Measurements from ENCODE around the gene MAX. TPM values are rescaled to one million over a fixed set of nuclear protein-coding genes. Genes with fewer than 3 reads are reported as not detected.
A peak's percentile ranks its signal among the peaks of the same experiment; 100 is the strongest.

The MAX gene
- total RNA-seq, 2 experiments from 2014 or later = 159 to 171 TPM

DNA sequence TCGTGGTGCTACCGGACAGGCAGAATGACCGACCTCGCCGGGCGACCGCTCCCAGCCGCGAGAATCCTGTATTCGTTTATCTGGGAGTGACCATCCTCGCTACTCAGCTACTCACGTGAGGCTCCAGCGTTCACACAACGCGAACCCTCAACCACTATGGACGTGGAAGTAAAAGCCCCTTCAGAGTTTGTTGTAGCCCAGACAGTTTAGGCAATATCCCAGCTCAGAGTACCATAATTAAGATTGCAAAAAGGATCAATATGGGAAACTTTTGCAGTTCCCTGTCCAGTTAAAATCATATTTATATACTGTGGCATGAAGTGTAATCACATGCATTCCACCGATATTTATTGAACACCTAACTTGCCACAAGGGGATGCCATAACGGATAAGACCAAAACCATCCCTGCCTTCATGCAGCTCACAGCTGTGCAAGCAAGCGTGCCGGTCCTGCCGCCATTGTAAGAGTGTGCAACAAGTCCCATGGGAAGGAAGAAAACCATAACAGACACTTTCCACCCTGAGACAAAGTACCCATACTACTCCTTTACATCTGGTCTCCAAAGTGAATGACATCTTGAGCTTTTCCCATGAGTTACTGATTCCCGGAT lies 938 bp upstream of the MAX start:
- Histone ChIP-seq H3K36me3 (ENCODE audit: insufficient read depth, low read length) (peaks cover 5% of the 10 kb centered on the region), H3K9me3 (ENCODE audit: control insufficient read depth in 1 of 2, insufficient read depth in 1 of 2, low read length in 2 of 2) (no peaks in the 10 kb centered on the region), H3K4me3 (ENCODE audit: low read length) (peak overlapping the region; percentile 98), H3K27ac (ENCODE audit: low read depth in 1 of 2, low read length in 2 of 2) (peak overlapping the region; percentile 42 to 79), H3K27me3 (ENCODE audit: control insufficient read depth in 1 of 2, insufficient read depth in 2 of 2, low read length in 2 of 2) (no peaks in the 10 kb centered on the region), H3K4me1 (ENCODE audit: insufficient read depth, low read length) (peaks cover 18% of the 10 kb centered on the region)
- TF ChIP-seq CTCF (IDR thresholded peaks at IDR 0.05) = no peak
- CTCF ChIA-PET = interaction anchor here (0.9 to 1.4 kb wide), 4 partner anchors 12 to 721 kb away, joined by 3 to 4 read pairs (median 4); no protein-coding TSS in a partner anchor
- Mint-ChIP-seq H3K27me3 (peaks cover 4% of the 10 kb centered on the region), H3K4me3 (peak overlapping the region; percentile 91), H3K9me3 (no peaks in the 10 kb centered on the region), H3K4me1 (ENCODE audit: low read depth) (peaks cover 37% of the 10 kb centered on the region), H3K36me3 (ENCODE audit: low read depth) (peaks cover 22% of the 10 kb centered on the region), H3K27ac (peak overlapping the region; percentile 90)
- DNase-seq (peak in 3 of 14 experiments; percentile 9 to 53 (median 45)), ATAC-seq (ENCODE audit: poor library complexity) (no peak)
- POLR2A ChIA-PET = interaction anchor here (0.8 to 1.9 kb wide), 14 partner anchors 9 to 1560 kb away, joined by 3 to 22 read pairs (median 6); partner anchors contain the start of genes FNTB and PPP2R5E
- intact Hi-C loops (cut with DNase I, micrococcal nuclease) = loop anchor here (2.0 to 5.0 kb wide), 6 partner anchors 116 to 1404 kb away; partner anchors contain the start of genes FNTB (in 2 of the 2), FUT8 (in 2 of the 2), ZBTB1 (in 2 of the 2) and ZBTB25 (in 2 of the 2)

DNA sequence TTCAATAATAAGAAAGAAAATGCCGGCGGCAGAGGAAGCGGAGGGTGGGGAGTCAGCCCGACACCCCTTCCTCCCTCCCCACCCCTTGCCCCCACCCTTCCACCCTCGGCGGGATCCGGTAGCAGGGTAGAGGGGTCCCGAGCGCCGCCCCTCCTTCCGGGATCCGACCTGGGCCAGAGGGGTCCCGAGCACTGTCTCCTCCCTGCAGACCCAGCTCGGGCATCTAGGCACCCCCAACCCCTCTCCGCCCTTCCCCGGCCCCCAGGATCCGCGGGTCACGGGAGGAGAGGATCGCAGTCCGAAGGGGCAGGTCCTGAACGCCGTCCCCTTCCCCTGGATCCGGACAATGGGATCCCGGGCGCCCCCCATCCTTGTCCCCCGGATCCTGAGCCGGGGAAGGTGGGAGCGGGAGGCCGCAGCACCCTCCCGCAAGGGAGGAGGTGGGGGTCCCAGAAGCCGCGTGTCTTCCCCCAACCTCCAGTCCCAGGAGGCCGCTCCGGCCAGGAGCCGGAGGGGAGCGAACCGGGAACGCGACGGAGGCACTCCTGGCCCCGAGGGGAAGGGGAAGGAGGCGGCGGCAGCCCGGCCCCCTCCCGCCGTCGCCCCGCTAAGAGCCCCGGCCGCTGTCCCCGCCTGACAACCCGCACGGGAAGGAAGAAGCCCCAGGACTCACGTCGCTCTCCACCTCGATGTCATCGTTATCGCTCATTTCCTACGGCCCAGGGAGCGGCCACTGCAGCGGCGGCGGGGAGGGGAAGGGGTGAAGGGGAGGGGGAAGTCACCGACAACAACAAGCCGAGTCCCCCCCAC lies 481 bp downstream of the MAX start:
- Histone ChIP-seq H3K27ac (ENCODE audit: low read depth in 1 of 2, low read length in 2 of 2) (peak overlapping the region; percentile 98 to 100), H3K4me3 (ENCODE audit: low read length) (peak overlapping the region; percentile 98), H3K4me1 (ENCODE audit: insufficient read depth, low read length) (peaks cover 24% of the 10 kb centered on the region), H3K9me3 (ENCODE audit: control insufficient read depth in 1 of 2, insufficient read depth in 1 of 2, low read length in 2 of 2) (no peaks in the 10 kb centered on the region), H3K27me3 (ENCODE audit: control insufficient read depth in 1 of 2, insufficient read depth in 2 of 2, low read length in 2 of 2) (no peaks in the 10 kb centered on the region), H3K36me3 (ENCODE audit: insufficient read depth, low read length) (peaks cover 12% of the 10 kb centered on the region)
- TF ChIP-seq CTCF (IDR thresholded peaks at IDR 0.05) = no peak
- intact Hi-C loops (cut with DNase I, micrococcal nuclease) = loop anchor here (2.0 to 5.0 kb wide), 6 partner anchors 115 to 1405 kb away; partner anchors contain the start of genes FNTB (in 2 of the 2), FUT8 (in 2 of the 2), ZBTB1 (in 2 of the 2) and ZBTB25 (in 2 of the 2)
- POLR2A ChIA-PET = interaction anchor here (0.7 to 1.9 kb wide), 19 partner anchors 8 to 1558 kb away, joined by 3 to 22 read pairs (median 4); partner anchors contain the start of genes FNTB, FUT8 and PPP2R5E
- H3K9me3 Mint-ChIP-seq = no peaks in the 10 kb centered on the region
- H3K4me1 Mint-ChIP-seq (ENCODE audit: low read depth) = peaks cover 51% of the 10 kb centered on the region
- CTCF ChIA-PET = interaction anchor here (0.5 to 1.3 kb wide), 2 partner anchors 310 to 1383 kb away, joined by 3 to 4 read pairs; no protein-coding TSS in a partner anchor
- DNase-seq (peak; percentile 14 to 73 (median 50)), ATAC-seq (ENCODE audit: poor library complexity) (no peak)
- H3K27me3 Mint-ChIP-seq = peaks cover 4% of the 10 kb centered on the region
- peak overlapping the region; percentile 91 for H3K4me3 Mint-ChIP-seq
- peak overlapping the region; percentile 90 for H3K27ac Mint-ChIP-seq
- peaks cover 35% of the 10 kb centered on the region for H3K36me3 Mint-ChIP-seq (ENCODE audit: low read depth)

DNA sequence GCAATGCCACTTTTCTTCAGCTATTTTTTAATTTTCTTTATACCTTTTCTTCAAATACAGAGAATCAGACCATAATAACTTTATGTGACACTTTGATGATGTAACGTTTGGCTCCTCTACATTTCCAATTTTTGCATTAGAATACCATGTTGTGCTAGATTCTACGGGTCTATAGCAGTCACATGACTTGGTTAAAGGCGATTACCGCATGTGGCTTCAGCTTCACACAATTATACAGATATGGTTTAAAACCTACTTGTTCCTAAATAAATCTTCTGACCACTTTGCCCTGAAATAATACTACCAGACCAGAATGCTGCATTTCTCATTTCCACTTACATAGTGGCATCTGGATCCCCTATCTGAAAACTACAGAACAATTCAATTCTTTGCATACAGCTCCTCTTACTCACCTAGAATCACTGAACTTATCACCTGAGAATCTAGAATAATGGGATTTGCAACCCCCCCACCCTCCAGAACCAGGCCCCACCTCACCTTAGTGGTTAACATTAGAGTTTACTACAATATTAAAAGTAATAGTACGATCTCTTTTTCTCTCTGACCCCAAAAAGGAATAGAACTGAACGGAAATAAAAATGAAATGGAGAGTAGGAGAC lies 1.3 kb downstream of the MAX start:
- POLR2A ChIA-PET = interaction anchor here (0.6 to 1.2 kb wide), 5 partner anchors 14 to 746 kb away, joined by 3 to 5 read pairs (median 4); partner anchors contain the start of genes FNTB and FUT8
- Mint-ChIP-seq H3K9me3 (no peaks in the 10 kb centered on the region), H3K4me3 (peak overlapping the region; percentile 85), H3K27me3 (peaks cover 4% of the 10 kb centered on the region), H3K36me3 (ENCODE audit: low read depth) (peaks cover 43% of the 10 kb centered on the region), H3K4me1 (ENCODE audit: low read depth) (peaks cover 59% of the 10 kb centered on the region), H3K27ac (peak overlapping the region; percentile 89)
- Histone ChIP-seq H3K4me1 (ENCODE audit: insufficient read depth, low read length) (peaks cover 32% of the 10 kb centered on the region), H3K36me3 (ENCODE audit: insufficient read depth, low read length) (peaks cover 20% of the 10 kb centered on the region), H3K27me3 (ENCODE audit: control insufficient read depth in 1 of 2, insufficient read depth in 2 of 2, low read length in 2 of 2) (no peaks in the 10 kb centered on the region), H3K27ac (ENCODE audit: low read depth in 1 of 2, low read length in 2 of 2) (peak overlapping the region; percentile 98 to 100), H3K9me3 (ENCODE audit: control insufficient read depth in 1 of 2, insufficient read depth in 1 of 2, low read length in 2 of 2) (no peaks in the 10 kb centered on the region), H3K4me3 (ENCODE audit: low read length) (peak overlapping the region; percentile 98)
- intact Hi-C loops (cut with DNase I, micrococcal nuclease) = loop anchor here (5.0 kb wide), 5 partner anchors 184 to 1406 kb away; partner anchors contain the start of genes FUT8 (in 2 of the 2), ZBTB1 (in 2 of the 2), ZBTB25 (in 2 of the 2) and GPHN (in 1 of the 2)
- CTCF ChIA-PET = interaction anchor here (0.5 kb wide), 1 partner anchor 1383 kb away, joined by 3 read pairs; no protein-coding TSS in a partner anchor
- ATAC-seq (ENCODE audit: poor library complexity) = no peak
- TF ChIP-seq CTCF (IDR thresholded peaks at IDR 0.05) = no peak
- peak in 3 of 14 experiments; percentile 45 to 51 (median 50) for DNase-seq

Measured in CD4-positive, alpha-beta T cell (primary cell).